Lung (tissue), 12 donors: ENCODE results near the gene TLE2. TPM values are rescaled to one million over a fixed set of nuclear protein-coding genes. Genes with fewer than 3 reads are reported as not detected.
"Not testable (repeated sequence)": the region's sequence is repeated elsewhere in the genome, so short reads cannot be mapped to it uniquely, and the experiment has no call there.

Experiments
- ATAC-seq: fragments of 200-7000 bp; cut with Tn5 transposase; one replicate; pipeline ENCODE4 v1.9.1; 2020; ENCODE audit warnings: moderate number of reproducible peaks; ENCODE audit not compliant: insufficient read depth, low FRiP score
- DNase-seq, 3 donors: peaks; one replicate each; pipeline ENCODE4 v3.0.0-alpha.2; 2013 to 2017
- H3K27ac ChIP-seq, 2 donors: one replicate each; pipeline ENCODE4 v1.5.1; 2013; ENCODE audit warnings: mild to moderate bottlenecking in 2 of 2, moderate library complexity in 2 of 2, control low read depth in 1 of 2, inconsistent platforms in 1 of 2, low read depth in 1 of 2, low read length in 1 of 2
- H3K27me3 ChIP-seq, 3 donors: one replicate each; pipeline ENCODE4 v1.5.1; 2013; ENCODE audit warnings: low read length in 2 of 3; ENCODE audit not compliant: control insufficient read depth in 3 of 3, insufficient read depth in 3 of 3
- H3K36me3 ChIP-seq, 4 donors: one replicate each; pipeline ENCODE4 v1.5.1; 2013; ENCODE audit warnings: low read length in 4 of 4, mild to moderate bottlenecking in 1 of 4, moderate library complexity in 1 of 4; ENCODE audit not compliant: control insufficient read depth in 4 of 4, insufficient read depth in 4 of 4
- H3K4me1 ChIP-seq, 5 donors: one replicate each; pipeline ENCODE4 v1.5.1; 2013; ENCODE audit warnings: low read length in 5 of 5, mild to moderate bottlenecking in 2 of 5, moderate library complexity in 1 of 5; ENCODE audit not compliant: control insufficient read depth in 5 of 5, insufficient read depth in 5 of 5
- H3K4me3 ChIP-seq: one replicate; pipeline ENCODE4 v1.5.1; 2013; ENCODE audit warnings: mild to moderate bottlenecking, control low read depth, moderate library complexity
- H3K9ac ChIP-seq, 2 donors: one replicate each; pipeline ENCODE4 v1.5.1; 2013; ENCODE audit warnings: low read length in 2 of 2, control low read depth in 1 of 2; ENCODE audit not compliant: insufficient read depth in 1 of 2
- H3K9me3 ChIP-seq, 4 donors: one replicate each; pipeline ENCODE4 v1.5.1; 2013; ENCODE audit warnings: low read length in 3 of 4, mild to moderate bottlenecking in 1 of 4, moderate library complexity in 1 of 4; ENCODE audit not compliant: control insufficient read depth in 4 of 4, insufficient read depth in 3 of 4
- WGBS, 2 donors: extraction: QIAGEN DNeasy Blood & Tissue Kit; methylation state at CpG; one replicate each; pipeline ENCODE4 v1.1.7; 2013; 5-methylcytosine and 5-hydroxymethylcytosine counted together
- polyA plus RNA-seq, 2 donors: library from polyadenylated mRNA; stranded (reverse); fragments of 200-250 nt; gene quantifications; one replicate each; pipeline ENCODE4 v1.2.1, GENCODE V29; 2013
- total RNA-seq, 2 donors: library from RNA; depleted of rRNA in 1 of 2; stranded (reverse); fragments of >200 nt in 1 of 2; gene quantifications; one replicate each; pipeline ENCODE4 v1.2.1, GENCODE V29; 2014 to 2021
- TF ChIP-seq, protein P1 (sequence below): IDR thresholded peaks from 2 replicates; pipeline ENCODE4 v1.5.1; 2012; ENCODE audit warnings: mild to moderate bottlenecking; ENCODE audit errors: control extremely low read depth, extremely low read depth
- donor health status: control.
- donor health status: control.
- donor health status: Bipolar disorder and iron deficiency.
- donor health status: healthy.
- donor health status: DM: yes; HTN: yes; CAD: no.

TLE2 gene
- total and polyA plus RNA-seq, 4 donors = 30.8 to 47.1 (median 39.2) TPM

DNA sequence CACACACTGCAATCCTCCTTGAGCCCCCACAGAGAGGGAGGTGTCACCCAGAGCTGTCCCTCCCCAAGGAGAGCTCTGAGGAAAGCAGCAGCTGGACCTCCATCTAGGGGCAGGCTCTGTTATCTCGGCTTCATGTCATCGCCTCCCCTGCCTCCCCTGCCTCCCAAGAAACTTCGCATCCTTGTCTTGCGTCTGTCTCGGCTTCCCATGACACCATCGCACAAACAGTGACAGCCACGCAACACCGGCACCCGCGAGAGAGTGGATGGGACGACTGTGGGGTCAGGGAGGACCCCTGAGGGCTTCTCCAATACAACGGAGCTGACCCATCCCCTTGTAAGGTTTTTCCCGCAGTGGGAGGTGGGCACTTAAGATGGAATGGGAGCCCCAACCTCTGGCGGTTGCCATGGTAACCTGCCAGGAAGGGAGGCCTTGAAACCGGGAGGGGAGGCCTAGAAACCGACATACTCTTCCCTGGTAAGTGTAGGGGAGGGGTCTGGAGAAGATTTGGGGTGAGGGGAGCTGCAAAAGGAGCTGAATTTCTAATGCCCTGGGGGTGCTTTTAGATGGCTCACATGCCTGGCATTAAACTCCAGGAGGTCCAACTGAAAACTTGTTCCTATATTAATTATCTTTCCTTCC is 16.3 kb downstream of the TLE2 start:
- Histone ChIP-seq H3K4me3 (no peak overlapping the region), H3K4me1 (no peaks in the 10 kb centered on the region), H3K27ac (no peak overlapping the region), H3K36me3 (peaks cover 4 to 46% (median 29%) of the 10 kb centered on the region in 4 donors), H3K9me3 (no peaks in the 10 kb centered on the region), H3K27me3 (no peaks in the 10 kb centered on the region), H3K9ac (no peak overlapping the region)
- no peak for ATAC-seq
- TF ChIP-seq, protein P1, sequence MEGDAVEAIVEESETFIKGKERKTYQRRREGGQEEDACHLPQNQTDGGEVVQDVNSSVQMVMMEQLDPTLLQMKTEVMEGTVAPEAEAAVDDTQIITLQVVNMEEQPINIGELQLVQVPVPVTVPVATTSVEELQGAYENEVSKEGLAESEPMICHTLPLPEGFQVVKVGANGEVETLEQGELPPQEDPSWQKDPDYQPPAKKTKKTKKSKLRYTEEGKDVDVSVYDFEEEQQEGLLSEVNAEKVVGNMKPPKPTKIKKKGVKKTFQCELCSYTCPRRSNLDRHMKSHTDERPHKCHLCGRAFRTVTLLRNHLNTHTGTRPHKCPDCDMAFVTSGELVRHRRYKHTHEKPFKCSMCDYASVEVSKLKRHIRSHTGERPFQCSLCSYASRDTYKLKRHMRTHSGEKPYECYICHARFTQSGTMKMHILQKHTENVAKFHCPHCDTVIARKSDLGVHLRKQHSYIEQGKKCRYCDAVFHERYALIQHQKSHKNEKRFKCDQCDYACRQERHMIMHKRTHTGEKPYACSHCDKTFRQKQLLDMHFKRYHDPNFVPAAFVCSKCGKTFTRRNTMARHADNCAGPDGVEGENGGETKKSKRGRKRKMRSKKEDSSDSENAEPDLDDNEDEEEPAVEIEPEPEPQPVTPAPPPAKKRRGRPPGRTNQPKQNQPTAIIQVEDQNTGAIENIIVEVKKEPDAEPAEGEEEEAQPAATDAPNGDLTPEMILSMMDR = no peak
- WGBS, 2 donors = 81 to 83% methylated on average over 16 of the region's 16 CpGs
- no peak for DNase-seq

DNA sequence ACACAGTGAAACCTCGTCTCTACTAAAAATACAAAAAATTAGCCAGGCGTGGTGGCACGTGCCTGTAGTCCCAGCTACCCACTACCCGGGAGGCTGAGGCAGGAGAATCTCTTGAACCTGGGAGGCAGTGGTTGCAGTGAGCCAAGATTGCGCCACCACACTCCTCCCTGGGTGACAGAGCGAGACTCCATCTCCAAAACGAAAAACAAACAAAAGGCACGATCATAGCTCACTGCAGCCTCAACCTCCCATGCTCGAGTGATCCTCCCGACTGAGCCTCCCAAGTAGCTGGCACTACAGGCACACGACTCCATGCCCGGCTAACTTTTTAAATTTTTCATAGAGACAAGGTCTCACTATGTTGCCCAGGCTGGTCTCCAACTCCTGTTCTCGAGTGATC is 17.0 kb downstream of the TLE2 start:
- H3K27ac ChIP-seq, H3K27me3 ChIP-seq, H3K4me1 ChIP-seq, H3K9me3 ChIP-seq, ATAC-seq, H3K4me3 ChIP-seq, H3K9ac ChIP-seq, DNase-seq: not testable (repeated sequence)
- WGBS, 2 donors = 85 to 87% methylated on average over 13 of the region's 13 CpGs
- peaks cover 4 to 51% (median 30%) of the 10 kb centered on the region in 4 donors for H3K36me3 ChIP-seq

DNA sequence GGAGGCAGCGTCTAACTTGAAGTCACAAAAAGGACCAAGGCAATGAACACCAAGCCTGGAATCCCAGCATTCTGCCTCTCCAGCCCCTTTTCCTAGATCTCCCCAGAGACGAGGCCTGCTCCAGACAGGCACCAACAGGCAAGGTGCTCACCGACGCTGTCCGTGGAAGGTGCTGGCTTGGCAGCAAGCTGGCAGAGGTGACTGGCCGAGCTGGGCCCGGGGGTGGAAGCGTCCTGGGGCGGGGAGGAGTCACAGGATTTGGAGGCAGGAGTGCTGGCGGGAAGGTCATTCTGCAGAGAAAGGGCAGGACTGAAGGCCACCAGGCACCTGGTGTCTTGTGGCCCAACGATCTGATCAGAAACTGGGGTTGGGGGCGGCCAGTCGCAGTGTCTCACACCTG is 18.2 kb downstream of the TLE2 start:
- no peak for DNase-seq
- H3K27me3 ChIP-seq = no peaks in the 10 kb centered on the region
- H3K4me1 ChIP-seq = no peaks in the 10 kb centered on the region
- TF ChIP-seq, protein P1 = no peak
- no peaks in the 10 kb centered on the region for H3K9me3 ChIP-seq
- H3K9ac ChIP-seq = no peak overlapping the region
- H3K4me3 ChIP-seq = no peak overlapping the region
- peaks cover 4 to 53% (median 31%) of the 10 kb centered on the region in 4 donors for H3K36me3 ChIP-seq
- WGBS, 2 donors = 89 to 93% methylated on average over 13 of the region's 13 CpGs
- no peak overlapping the region for H3K27ac ChIP-seq
- no peak for ATAC-seq

DNA sequence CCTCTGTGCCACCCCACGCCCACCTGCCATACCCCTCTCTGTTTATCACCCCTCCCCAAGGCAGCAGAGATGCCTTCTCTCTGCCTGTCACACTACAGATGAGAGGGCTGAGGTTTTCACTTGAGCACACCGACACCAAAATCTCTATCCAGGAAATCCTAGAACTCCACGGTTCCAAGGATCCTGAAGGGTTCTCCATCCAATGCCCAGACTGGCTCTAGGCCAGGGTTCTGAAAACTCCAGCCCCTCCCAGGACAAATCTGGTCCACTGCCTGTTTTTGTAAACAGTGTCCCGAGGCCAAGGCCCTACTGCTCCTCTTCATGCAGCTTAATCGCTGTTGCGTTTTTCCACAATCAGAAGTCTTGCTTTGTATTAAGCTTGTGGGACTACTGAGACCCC is 20.1 kb downstream of the TLE2 start:
- DNase-seq = no peak
- ATAC-seq = no peak
- TF ChIP-seq, protein P1 = no peak
- no peak overlapping the region for H3K4me3 ChIP-seq
- H3K9me3 ChIP-seq = no peaks in the 10 kb centered on the region
- H3K36me3 ChIP-seq = peaks cover 0 to 62% (median 34%) of the 10 kb centered on the region in 4 donors
- H3K27me3 ChIP-seq = no peaks in the 10 kb centered on the region
- H3K9ac ChIP-seq = no peak overlapping the region
- 77 to 82% methylated on average over 6 of the region's 6 CpGs for WGBS, 2 donors
- H3K27ac ChIP-seq = no peak overlapping the region
- H3K4me1 ChIP-seq = no peaks in the 10 kb centered on the region
